Activated CD8-positive, alpha-beta T cell treated with anti-CD3 and anti-CD28 coated beads for 36 hours (primary cell): ENCODE results near the gene ATG9B. TPM values are rescaled to one million over a fixed set of nuclear protein-coding genes. Genes with fewer than 3 reads are reported as not detected.

ENCODE experiments used
- ATAC-seq: fragments of 200-7000 bp; cut with Tn5 transposase; one replicate; pipeline ENCODE4 v1.10.0; 2021; ENCODE audit warnings: mild to moderate bottlenecking, moderate library complexity
- CTCF ChIA-PET: fragments of 350-600 bp; sonication (Branson Sonifier 250); formaldehyde crosslinking; loops from one replicate; lab custom pipeline; 2021; ENCODE audit warnings: antibody characterized with exemption; lab: Charles Lee
- POLR2A ChIA-PET: fragments of 350-600 bp; sonication (Branson Sonifier 250); formaldehyde crosslinking; loops from one replicate; lab custom pipeline; 2021; ENCODE audit warnings: antibody characterized with exemption; lab: Charles Lee
- DNase-seq: peaks from one replicate; pipeline ENCODE4 v3.0.0-alpha.2; 2020
- H3K27ac Mint-ChIP-seq: one replicate; pipeline ENCODE4 v1.8.0; 2021; ENCODE audit warnings: mild to moderate bottlenecking, mixed read lengths
- H3K27me3 Mint-ChIP-seq: one replicate; pipeline ENCODE4 v1.8.0; 2021; ENCODE audit warnings: mixed read lengths
- H3K36me3 Mint-ChIP-seq: one replicate; pipeline ENCODE4 v1.8.0; 2021; ENCODE audit warnings: low read depth, mixed read lengths
- H3K4me1 Mint-ChIP-seq: one replicate; pipeline ENCODE4 v1.8.0; 2021; ENCODE audit warnings: low read depth, mixed read lengths
- H3K4me3 Mint-ChIP-seq: one replicate; pipeline ENCODE4 v1.8.0; 2021; ENCODE audit warnings: mild to moderate bottlenecking, moderate library complexity, mixed read lengths
- H3K9me3 Mint-ChIP-seq: one replicate; pipeline ENCODE4 v1.8.0; 2021; ENCODE audit warnings: mixed read lengths
- CTCF ChIP-seq: fragments of 200-600 bp; IDR thresholded peaks from one replicate; pipeline ENCODE4 v1.8.0; 2022; ENCODE audit warnings: antibody characterized with exemption, mild to moderate bottlenecking
- intact Hi-C: fragments of 100-400 bp; cut with micrococcal nuclease; formaldehyde crosslinking; loops from one replicate; pipeline ENCODE4 v1.10.0; 2022
- total RNA-seq, 2 experiments: library from RNA; stranded (reverse); gene quantifications; one replicate each; pipeline ENCODE4 v1.2.3, GENCODE V29; 2021

Gene ATG9B
- total RNA-seq, 2 experiments from 2014 or later: 12.6 to 14.0 TPM

GRCh38 chr7:151005566-151005965 lies 18.7 kb downstream of the ATG9B start:
- ATAC-seq: no peak
- DNase-seq: no peak
- no peak for TF ChIP-seq CTCF
- Mint-ChIP-seq H3K4me1 (peaks cover 25% of the 10 kb centered on the region), H3K27ac (no peak overlapping the region), H3K9me3 (no peaks in the 10 kb centered on the region), H3K36me3 (no peaks in the 10 kb centered on the region), H3K4me3 (no peak overlapping the region), H3K27me3 (no peaks in the 10 kb centered on the region)
- intact Hi-C loops: no loop called here
- ChIA-PET POLR2A (interaction anchor here (1.9 kb wide), 1 partner anchor 11 kb away, joined by 5 read pairs; no protein-coding TSS in a partner anchor), CTCF (interaction anchor here (1.0 to 2.6 kb wide), 4 partner anchors 11 to 97 kb away, joined by 3 to 11 read pairs (median 3); no protein-coding TSS in a partner anchor)

- peaks cover 24% of the 10 kb centered on the region for H3K4me1 Mint-ChIP-seq
- CTCF ChIA-PET: no interaction called here
- no peak overlapping the region for H3K4me3 Mint-ChIP-seq
- no peak for DNase-seq
- H3K27me3 Mint-ChIP-seq: no peaks in the 10 kb centered on the region
- intact Hi-C loops: no loop called here
- POLR2A ChIA-PET: no interaction called here
- TF ChIP-seq CTCF: no peak
- ATAC-seq: no peak
- no peak overlapping the region for H3K27ac Mint-ChIP-seq
- H3K9me3 Mint-ChIP-seq: no peaks in the 10 kb centered on the region
- H3K36me3 Mint-ChIP-seq: no peaks in the 10 kb centered on the region
These were observed 20.7 kb downstream of the ATG9B start for GRCh38 chr7:151003572-151003971.

DNA sequence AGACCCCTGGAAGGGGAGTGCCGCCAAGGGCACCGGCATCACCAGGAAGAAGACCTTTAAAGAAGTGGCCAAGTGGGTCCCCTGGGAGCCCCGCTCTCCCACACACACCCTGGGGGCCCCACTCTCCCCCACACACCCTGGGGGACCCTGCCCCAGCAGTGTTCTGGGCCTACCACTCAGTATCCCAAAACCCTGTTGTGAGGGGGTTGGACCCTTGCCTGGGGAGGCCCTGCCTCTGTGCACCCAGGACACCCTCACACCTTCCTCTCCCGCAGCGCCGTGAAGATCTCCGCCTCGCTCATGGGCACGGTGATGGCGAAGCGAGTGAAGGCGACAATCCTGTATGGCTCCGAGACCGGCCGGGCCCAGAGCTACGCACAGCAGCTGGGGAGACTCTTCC lies 22.7 kb downstream of the ATG9B start:
- intact Hi-C loops: no loop called here

DNA sequence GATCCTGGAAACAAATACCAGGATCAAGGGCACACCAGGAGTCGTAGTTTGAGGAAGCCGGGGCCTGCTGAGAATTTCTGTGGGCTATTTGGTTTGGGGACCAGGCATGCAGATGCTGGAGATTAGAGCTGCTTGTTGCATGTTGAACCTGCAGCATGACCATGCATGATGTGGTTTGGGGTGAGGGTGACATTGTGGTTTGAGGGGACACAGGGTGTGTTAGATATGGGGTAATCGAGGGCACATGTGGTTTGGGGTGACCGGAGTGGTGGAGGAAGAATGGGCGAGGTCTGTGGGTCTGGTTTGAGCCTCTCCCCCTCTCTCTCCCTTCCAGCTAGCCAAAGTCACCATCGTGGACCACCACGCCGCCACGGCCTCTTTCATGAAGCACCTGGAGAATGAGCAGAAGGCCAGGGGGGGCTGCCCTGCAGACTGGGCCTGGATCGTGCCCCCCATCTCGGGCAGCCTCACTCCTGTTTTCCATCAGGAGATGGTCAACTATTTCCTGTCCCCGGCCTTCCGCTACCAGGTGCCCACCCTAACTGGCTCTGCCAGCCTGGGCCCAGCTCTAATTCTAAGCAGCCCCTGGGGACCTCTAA lies 23.3 kb downstream of the ATG9B start:
- no peak for DNase-seq
- H3K36me3 Mint-ChIP-seq: no peaks in the 10 kb centered on the region
- no peaks in the 10 kb centered on the region for H3K9me3 Mint-ChIP-seq
- ChIA-PET POLR2A (no interaction called here), CTCF (no interaction called here)
- H3K27ac Mint-ChIP-seq: no peak overlapping the region
- H3K4me3 Mint-ChIP-seq: no peak overlapping the region
- intact Hi-C loops: no loop called here
- TF ChIP-seq CTCF: no peak
- peaks cover 31% of the 10 kb centered on the region for H3K4me1 Mint-ChIP-seq
- no peak for ATAC-seq
- H3K27me3 Mint-ChIP-seq: no peaks in the 10 kb centered on the region

More for the DNA sequence above, 22.7 kb downstream of the ATG9B start:
- ATAC-seq: no peak
- H3K27me3 Mint-ChIP-seq: no peaks in the 10 kb centered on the region
- ChIA-PET CTCF (interaction anchor here (1.4 kb wide), 1 partner anchor 15 kb away, joined by 5 read pairs; no protein-coding TSS in a partner anchor), POLR2A (no interaction called here)
- no peaks in the 10 kb centered on the region for H3K9me3 Mint-ChIP-seq
- no peak overlapping the region for H3K27ac Mint-ChIP-seq
- H3K4me1 Mint-ChIP-seq: peaks cover 29% of the 10 kb centered on the region
- no peak overlapping the region for H3K4me3 Mint-ChIP-seq
- DNase-seq: no peak
- TF ChIP-seq CTCF: no peak
- H3K36me3 Mint-ChIP-seq: no peaks in the 10 kb centered on the region

DNA sequence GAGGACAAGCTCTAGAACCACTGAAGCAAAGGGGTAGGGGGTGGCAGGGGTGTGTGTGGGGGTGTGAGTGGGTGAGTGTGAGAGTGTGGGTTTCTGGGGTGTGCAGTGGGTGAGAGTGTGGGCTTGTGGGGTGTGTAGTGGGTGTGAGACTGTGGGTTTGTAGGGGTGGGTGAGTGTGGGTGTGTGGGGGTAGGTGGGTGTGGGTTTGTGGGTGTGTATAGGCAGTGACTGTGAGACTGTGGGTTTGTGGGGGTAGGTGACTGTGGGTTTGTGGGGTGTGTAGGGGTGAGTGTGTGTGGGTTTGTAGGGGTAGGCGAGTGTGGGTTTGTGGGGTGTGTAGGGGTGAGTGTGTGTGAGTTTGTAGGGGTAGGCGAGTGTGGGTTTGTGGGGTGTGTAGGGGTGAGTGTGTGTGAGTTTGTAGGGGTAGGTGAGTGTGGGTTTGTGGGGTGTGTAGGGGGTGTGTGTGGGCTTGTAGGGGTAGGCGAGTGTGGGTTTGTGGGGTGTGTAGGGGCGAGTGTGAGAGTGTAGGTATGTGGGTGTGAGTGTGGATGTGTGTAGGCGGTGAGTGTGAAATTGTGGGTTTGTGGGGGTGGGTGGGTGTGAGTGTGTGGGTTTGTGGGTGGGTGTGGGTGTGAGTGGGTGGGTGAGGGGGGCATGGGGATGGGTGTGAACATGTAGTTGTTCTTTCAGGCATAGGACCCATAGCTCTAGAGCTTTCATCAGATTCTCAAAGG lies 24.6 kb downstream of the ATG9B start:
- no peak overlapping the region for H3K27ac Mint-ChIP-seq
- no peak for TF ChIP-seq CTCF
- DNase-seq (no peak), ATAC-seq (no peak)
- H3K9me3 Mint-ChIP-seq: no peaks in the 10 kb centered on the region
- no peaks in the 10 kb centered on the region for H3K36me3 Mint-ChIP-seq
- ChIA-PET POLR2A (interaction anchor here (0.6 kb wide), 1 partner anchor 9 kb away, joined by 3 read pairs; no protein-coding TSS in a partner anchor), CTCF (interaction anchor here (1.7 to 3.1 kb wide), 3 partner anchors 9 to 18 kb away, joined by 5 to 12 read pairs (median 6); no protein-coding TSS in a partner anchor)
- peaks cover 37% of the 10 kb centered on the region for H3K4me1 Mint-ChIP-seq
- no peaks in the 10 kb centered on the region for H3K27me3 Mint-ChIP-seq
- intact Hi-C loops: no loop called here
- no peak overlapping the region for H3K4me3 Mint-ChIP-seq
